ENCODE data around the gene FBH1.
"Not testable (repeated sequence)": the region's sequence is repeated elsewhere in the genome, so short reads cannot be mapped to it uniquely, and the experiment has no call there.

The FBH1 gene

GRCh38 chr10:5960973-5961275, 70.9 kb downstream of the FBH1 start:
- not testable (repeated sequence) for DNase-seq

GRCh38 chr10:5961405-5962100, 71.5 kb downstream of the FBH1 start:
- DNase-seq, result no peak

DNA sequence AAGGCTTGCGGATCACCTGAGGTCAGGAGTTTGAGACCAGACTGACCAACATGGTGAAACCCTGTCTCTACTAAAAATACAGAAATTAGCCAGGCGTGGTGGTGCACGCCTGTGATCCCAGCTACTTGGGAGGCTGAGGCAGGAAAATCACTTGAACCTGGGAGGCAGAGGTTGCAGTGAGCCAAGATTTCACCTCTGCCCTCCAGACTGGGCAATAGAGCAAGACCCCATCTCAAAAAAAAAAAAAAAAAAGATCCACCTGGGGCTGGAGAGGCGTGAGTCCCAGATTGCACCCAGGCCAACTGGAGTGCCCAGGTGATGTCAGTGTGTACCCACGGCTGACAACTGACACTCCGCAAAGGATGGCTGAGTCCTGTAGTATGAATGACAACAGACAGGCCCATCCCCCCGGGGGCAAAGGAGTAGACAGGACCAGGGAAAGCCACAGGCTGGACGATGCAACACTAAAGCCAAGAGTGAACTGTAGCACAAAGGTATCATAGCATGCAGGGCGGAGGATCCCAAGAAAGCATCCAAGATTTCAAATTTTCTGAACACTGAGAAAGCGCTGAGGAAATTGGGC, 72.4 kb downstream of the FBH1 start:
- not testable (repeated sequence) for DNase-seq

DNA sequence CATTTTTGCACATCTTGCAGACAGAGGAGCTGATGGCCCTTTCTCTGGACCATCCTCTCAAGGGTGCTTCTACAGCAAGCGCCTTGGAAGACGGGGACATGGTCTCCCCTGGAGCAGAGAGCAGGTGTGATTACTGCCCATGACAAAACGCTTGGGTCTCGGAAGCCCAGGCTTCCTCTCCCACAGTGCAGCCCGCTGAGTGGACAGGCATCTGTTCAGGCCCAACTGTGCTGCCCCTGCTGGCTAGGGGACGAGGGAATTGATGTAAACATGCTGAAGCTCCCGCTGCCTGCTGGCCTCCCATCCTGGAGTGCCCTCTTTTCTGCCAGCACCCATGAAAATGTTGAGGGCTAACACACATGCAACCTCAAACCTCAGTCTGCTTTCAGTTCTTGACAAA, 73.0 kb downstream of the FBH1 start:
- DNase-seq, result no peak

- no peak for DNase-seq
These were observed 73.5 kb downstream of the FBH1 start for GRCh38 chr10:5963591-5963990.

- no peak for DNase-seq
These were observed 74.7 kb downstream of the FBH1 start for GRCh38 chr10:5964736-5965135.

DNA sequence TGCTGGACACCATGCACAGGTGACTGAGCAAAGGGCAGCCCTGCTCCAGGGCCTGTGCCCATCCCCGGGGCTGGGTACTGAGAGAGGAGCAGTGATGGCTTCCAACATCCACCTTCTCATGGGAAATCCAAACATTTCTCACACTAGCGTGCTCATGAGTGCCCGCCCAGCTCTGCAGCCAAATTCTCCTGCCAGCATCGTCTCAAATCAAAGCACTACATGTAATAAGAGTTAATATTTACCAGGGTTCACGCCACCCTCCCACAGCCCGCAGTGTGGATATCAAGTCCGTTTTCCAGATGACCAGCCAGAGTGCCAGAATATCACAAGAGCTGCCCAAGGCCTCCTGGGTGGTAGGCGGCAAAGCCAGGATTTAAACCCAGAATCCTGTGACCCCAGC, 75.2 kb downstream of the FBH1 start:
- DNase-seq, result no peak

- DNase-seq, result no peak
These were observed 78.1 kb downstream of the FBH1 start for GRCh38 chr10:5968037-5968680.

GRCh38 chr10:5968681-5969453, 78.8 kb downstream of the FBH1 start:
- DNase-seq, result no peak

DNA sequence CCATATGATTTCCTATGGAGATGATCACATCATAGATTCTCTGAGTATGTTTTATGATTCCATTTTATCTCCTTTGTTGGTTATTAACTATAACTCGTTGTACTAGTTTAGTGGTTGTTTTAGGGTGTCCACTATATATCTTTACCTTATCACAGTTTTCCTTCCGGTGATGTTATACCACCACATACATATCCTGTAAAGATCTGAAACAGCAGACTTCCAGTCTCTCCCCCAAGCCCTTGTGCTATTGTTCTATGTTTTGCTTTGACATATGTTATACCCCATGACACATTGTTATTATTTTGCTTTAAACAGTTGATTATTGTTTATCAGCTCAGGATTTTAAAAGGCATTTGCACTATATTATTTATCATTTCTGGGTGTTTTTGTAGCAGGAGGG, 80.0 kb downstream of the FBH1 start:
- no peak for DNase-seq

- no peak for DNase-seq
These were observed 80.5 kb downstream of the FBH1 start for GRCh38 chr10:5970527-5970926.

- DNase-seq, result no peak
These were observed 81.3 kb downstream of the FBH1 start for GRCh38 chr10:5971315-5971832.

DNA sequence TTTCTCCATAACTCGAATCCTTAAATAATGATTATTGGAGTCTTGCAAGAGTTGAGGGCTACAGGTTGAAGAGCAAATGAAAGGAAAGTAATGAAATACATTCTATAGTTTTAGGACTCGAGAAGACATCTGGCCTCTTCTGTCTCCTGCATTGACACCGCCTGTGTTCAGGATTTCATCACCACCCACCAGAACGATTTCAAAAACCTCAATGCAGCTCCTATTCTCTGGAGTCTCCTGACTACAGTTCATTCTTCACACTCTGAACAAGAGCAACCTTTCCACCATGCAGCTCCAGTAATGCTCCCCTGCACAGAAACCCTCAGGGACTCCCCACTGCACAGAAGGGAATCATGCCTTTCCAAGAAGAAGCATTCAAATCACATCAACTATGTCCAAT, 81.8 kb downstream of the FBH1 start:
- DNase-seq, result no peak

GRCh38 chr10:5973069-5973468, 83.0 kb downstream of the FBH1 start:
- no peak for DNase-seq

GRCh38 chr10:5975641-5976473, 85.8 kb downstream of the FBH1 start:
- DNase-seq, result peak; percentile 6

DNA sequence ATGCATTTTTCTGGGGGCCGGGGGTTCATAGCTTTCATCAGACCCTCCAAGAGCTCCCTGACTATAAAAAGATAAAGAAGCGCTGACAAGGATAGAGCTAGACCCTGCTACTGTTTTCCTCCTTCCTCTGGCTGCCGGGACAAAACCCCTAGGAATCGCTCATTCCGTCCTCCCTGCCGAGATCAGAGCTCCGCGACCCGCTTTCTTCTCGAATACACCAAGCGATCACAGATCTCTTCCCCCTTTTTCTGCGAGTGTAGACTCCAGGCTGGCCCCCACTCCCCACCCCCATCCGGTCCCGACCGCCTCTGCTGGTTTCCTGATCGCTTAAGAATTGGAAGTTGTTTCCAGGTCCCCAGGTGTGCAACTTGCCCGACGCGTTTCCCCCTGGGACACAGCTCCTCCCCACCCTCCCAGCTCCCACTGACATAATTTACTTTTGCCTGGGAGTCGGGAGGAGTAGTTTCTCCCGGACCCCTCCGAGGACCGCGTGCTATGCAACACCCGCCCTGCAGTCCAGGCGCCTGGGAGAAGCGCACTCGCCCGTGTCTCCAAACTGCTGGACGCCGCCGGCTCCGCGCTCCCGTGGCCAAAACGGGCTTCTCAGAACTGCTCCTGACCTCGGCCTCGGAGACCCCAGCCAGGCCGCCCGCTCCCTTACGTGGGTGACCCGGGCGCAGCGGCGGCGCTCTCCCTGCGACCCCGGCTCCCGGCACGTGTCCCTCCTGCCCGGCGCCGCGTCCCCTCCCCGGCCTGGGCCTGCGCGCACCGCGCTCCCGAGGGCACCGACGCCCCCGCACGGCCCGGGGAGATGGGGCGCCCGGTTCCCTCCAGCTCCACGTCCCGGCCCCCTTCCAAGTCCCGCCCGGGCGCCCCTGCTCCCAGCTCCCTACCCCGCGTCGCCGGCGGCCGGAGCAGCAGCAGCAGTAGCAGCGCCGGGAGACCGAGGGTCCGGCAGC, 86.7 kb downstream of the FBH1 start:
- DNase-seq, result peak; percentile 16

GRCh38 chr10:5977471-5978229, 87.6 kb downstream of the FBH1 start, which contains the start of gene IL15RA:
TSS of gene IL15RA (minus strand) at chr10:5977543. CDS start at chr10:5977492, 51 bp downstream.
- DNase-seq, result peak; percentile 78

GRCh38 chr10:5978230-5978489, 88.1 kb downstream of the FBH1 start:
- no peak for DNase-seq

- no peak for DNase-seq
These were observed 91.5 kb downstream of the FBH1 start for GRCh38 chr10:5981529-5981928.

- DNase-seq, result no peak
These were observed 93.7 kb downstream of the FBH1 start for GRCh38 chr10:5983774-5984173.

DNA sequence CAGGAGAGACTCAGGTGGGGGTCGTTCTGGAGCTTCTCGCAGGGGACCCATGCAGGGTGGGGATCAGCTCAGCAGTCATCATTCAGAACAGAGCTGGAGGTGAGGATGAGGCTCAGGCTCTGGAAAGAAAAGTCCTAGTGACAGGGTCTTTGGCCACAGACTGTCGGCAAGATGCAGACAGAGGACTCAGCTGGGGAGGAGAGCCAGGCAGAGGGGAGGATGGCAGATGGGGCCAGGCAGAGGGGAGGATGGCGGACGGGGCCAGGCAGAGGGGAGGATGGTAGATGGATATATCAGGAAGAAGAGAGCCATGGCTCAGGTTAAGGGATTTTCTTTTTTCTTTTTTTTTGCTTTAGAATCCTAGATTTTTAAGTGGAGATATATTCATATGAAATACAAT, 95.0 kb downstream of the FBH1 start:
- DNase-seq, result no peak

Data from activated CD4-positive, alpha-beta T cell treated with anti-CD3 and anti-CD28 coated beads, Interleukin-2, amount 50 U/mL, for 1 hour (primary cell).